Esophagus muscularis mucosa (tissue), 4 donors: ENCODE data around the gene AKAP11. TPM values are rescaled to one million over a fixed set of nuclear protein-coding genes. Genes with fewer than 3 reads are reported as not detected.
"Not testable (repeated sequence)": the region's sequence is repeated elsewhere in the genome, so short reads cannot be mapped to it uniquely, and the experiment has no call there.

ENCODE experiments used
- DNase-seq: peaks from one replicate; pipeline ENCODE4 v3.0.0-alpha.2; 2017; ENCODE audit errors: extremely low spot score
- H3K27ac ChIP-seq, 4 donors: fragments of 200-600 bp; sonication (generic); replicated peaks in 1 of 4; 1 replicate in 3 of 4; 2 replicates in 1 of 4; pipeline ENCODE4 v1.5.1; 2016 to 2019; ENCODE audit warnings: mild to moderate bottlenecking in 1 of 4
- H3K27me3 ChIP-seq, 4 donors: fragments of 200-600 bp; sonication (generic); one replicate each; pipeline versions ENCODE4 v1.5.1 to v1.6.0; 2016 to 2019
- H3K36me3 ChIP-seq, 4 donors: fragments of 200-600 bp; sonication (generic); one replicate each; pipeline ENCODE4 v1.5.1; 2016 to 2019
- H3K4me1 ChIP-seq, 4 donors: fragments of 200-600 bp; sonication (generic); one replicate each; pipeline ENCODE4 v1.5.1; 2016 to 2019
- H3K4me3 ChIP-seq, 4 donors: fragments of 200-600 bp; sonication (generic); 1 replicate in 2 of 4; 2 replicates in 2 of 4; pipeline ENCODE4 v1.5.1; 2016 to 2019; ENCODE audit warnings: mild to moderate bottlenecking in 4 of 4, moderate library complexity in 1 of 4
- H3K9me3 ChIP-seq, 4 donors: fragments of 200-600 bp; sonication (generic); 1 replicate in 3 of 4; 2 replicates in 1 of 4; pipeline ENCODE4 v1.5.1; 2016 to 2019
- EP300 ChIP-seq: sonication (generic); formaldehyde crosslinking; IDR thresholded peaks from one replicate; pipeline ENCODE4 v1.6.1; 2017; ENCODE audit warnings: antibody characterized with exemption
- POLR2A ChIP-seq: fragments of 450-650 bp; IDR thresholded peaks from one replicate; pipeline ENCODE4 v1.6.1; 2017; ENCODE audit warnings: antibody characterized with exemption, moderate library complexity, mild to moderate bottlenecking, low read depth
- POLR2AphosphoS5 ChIP-seq, 2 donors: sonication (generic); formaldehyde crosslinking; IDR thresholded peaks; one replicate each; pipeline ENCODE4 v1.6.1; 2017; ENCODE audit warnings: antibody characterized with exemption in 2 of 2
- WGBS: methylation state at CpG from one replicate; pipeline ENCODE4 v1.1.5; 2018; 5-methylcytosine and 5-hydroxymethylcytosine counted together
- intact Hi-C: fragments of 100-400 bp; cut with DNase I; formaldehyde crosslinking; loops from one replicate; pipeline ENCODE4 v1.15.1; 2023
- total RNA-seq, 4 donors: library from RNA; depleted of rRNA; stranded (reverse); fragments of >200 nt; gene quantifications; one replicate each; pipeline versions ENCODE4 v1.1.0 to v1.2.1, GENCODE V29; 2016
- TF ChIP-seq, protein P1 (sequence below), 3 experiments: fragments of 200-600 bp in 2 of 3; fragments of 450-650 bp in 1 of 3; sonication (generic) in 2 of 3; IDR thresholded peaks; one replicate each; pipeline ENCODE4 v1.5.1; 2017 to 2019; ENCODE audit warnings: antibody characterized with exemption in 3 of 3, mild to moderate bottlenecking in 2 of 3, moderate library complexity in 1 of 3

The AKAP11 gene, protein sequence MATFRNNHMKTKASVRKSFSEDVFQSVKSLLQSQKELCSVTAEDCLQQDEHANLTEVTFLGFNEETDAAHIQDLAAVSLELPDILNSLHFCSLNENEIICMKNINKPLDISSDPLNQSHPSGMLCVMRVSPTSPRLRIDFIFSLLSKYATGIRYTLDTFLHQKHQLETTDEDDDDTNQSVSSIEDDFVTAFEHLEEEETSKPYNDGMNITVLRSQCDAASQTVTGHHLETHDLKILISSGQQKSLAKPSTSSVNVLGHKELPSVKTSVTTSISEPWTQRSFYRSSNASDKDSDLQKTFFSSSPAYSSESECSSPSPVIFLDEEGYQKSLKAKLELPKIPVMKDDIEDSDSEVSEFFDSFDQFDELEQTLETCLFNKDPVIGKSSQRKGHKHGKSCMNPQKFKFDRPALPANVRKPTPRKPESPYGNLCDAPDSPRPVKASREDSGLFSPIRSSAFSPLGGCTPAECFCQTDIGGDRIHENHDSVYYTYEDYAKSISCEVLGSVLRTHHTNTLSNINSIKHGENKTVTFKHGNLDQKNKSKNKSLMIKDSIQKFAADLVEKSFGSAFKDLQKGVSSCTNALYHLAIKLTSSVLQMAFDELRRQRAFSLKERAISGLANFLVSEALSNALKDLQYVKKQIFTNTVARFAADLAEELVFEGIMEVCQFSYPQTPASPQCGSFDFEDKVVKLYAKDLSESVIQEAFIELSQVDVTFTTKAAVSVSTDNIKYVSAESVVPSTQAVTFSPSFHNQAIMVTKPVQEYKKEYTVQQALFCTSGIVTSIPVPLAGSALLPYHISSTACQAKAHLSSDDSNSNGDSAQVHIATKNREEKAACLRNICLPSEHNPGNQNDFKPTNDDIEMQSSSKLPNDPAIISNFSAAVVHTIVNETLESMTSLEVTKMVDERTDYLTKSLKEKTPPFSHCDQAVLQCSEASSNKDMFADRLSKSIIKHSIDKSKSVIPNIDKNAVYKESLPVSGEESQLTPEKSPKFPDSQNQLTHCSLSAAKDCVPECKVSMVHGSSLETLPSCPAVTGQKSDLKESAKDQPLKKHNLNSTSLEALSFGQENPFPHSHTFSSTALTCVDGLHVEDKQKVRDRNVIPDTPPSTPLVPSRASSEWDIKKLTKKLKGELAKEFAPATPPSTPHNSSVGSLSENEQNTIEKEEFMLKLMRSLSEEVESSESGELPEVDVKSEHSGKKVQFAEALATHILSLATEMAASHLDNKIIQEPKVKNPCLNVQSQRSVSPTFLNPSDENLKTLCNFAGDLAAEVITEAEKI (N-terminal part only)
- total RNA-seq = 10 to 100 TPM; 36.1 to 43.4 (median 39.6) TPM

DNA sequence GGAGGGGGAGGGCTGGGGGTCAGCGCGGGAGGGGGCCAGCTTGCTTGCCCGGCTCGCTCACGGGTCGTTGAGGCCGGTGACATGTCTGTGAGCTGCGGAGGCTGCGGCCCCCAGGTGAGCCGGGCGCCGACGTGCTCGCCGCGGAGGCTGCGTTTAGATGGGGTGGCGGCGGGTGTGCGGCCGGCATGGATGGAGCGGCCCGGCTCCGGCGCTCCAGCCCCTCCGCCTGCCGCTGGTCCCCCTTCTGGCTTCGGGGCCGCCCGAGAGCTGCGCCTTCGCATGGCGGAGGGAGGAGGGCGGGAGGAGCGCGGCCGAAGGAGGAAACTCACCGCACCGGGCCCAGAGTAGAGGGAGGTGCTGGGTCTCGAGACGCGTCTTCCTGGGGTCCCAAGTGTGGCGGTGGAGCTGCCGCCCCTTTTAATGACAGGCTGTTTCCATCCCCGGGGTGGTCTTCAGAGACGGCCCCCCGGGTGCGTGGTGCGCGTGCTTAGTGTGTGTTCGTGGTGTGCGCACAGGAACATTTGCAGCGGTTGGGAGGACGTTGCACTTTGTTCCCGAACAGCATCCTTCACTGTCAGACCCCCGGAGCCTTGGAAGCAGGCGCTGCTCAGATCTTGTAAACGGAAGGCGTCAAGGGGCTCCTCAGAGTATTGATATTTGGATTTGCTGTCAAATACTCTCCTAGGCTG lies at the start of gene AKAP11:
TSS of gene AKAP11 (plus strand) at position 38 of the 689 bp plus-strand sequence. CDS start 14,197 bp downstream, outside the sequence.
- intact Hi-C loops = no loop called here
- TF ChIP-seq POLR2A = no peak
- peak in 1 of 2 donors; percentile 48 for TF ChIP-seq POLR2AphosphoS5 (IDR thresholded peaks at IDR 0.05)
- Histone ChIP-seq H3K4me3 (peak within 1 kb of the TSS; percentile 90 to 98 (median 94)), H3K9me3 (no peaks in the 10 kb centered on the region), H3K36me3 (no peaks in the 10 kb centered on the region), H3K27ac (peak within 1 kb of the TSS; percentile 89 to 97 (median 92)), H3K27me3 (no peaks in the 10 kb centered on the region), H3K4me1 (peaks cover 7 to 38% (median 27%) of the 10 kb centered on the region in 4 donors)
- WGBS = 1% methylated on average over 33 of the region's 59 CpGs
- peak; percentile 91 for DNase-seq

DNA sequence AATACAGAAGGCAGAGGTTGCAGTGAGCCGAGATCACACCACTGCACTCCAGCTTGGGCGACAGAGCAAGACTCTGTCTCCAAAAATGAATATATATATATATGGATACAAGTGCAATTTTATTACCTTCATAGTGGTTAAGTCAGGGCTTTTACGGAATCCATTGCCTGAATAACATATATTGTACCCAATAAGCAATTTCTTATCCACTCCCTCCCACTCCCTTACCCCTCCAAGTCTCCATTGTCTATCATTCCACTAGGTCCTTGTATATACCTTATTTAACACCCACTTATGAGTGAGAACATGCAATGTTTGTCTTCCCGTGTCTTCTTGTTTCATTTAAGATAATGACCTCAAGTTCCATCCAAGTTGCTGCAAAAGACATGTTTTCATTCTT lies 48.3 kb upstream of the AKAP11 start:
- H3K36me3 ChIP-seq = peaks cover 10 to 63% (median 34%) of the 10 kb centered on the region in 4 donors
- no peaks in the 10 kb centered on the region for H3K4me1 ChIP-seq
- DNase-seq = no peak
- H3K4me3 ChIP-seq = no peak overlapping the region
- H3K27me3 ChIP-seq = no peaks in the 10 kb centered on the region
- 93% methylated on average over 4 of the region's 4 CpGs for whole genome bisulfite sequencing
- no peaks in the 10 kb centered on the region for H3K9me3 ChIP-seq
- intact Hi-C loops = no loop called here
- TF ChIP-seq, protein P1, sequence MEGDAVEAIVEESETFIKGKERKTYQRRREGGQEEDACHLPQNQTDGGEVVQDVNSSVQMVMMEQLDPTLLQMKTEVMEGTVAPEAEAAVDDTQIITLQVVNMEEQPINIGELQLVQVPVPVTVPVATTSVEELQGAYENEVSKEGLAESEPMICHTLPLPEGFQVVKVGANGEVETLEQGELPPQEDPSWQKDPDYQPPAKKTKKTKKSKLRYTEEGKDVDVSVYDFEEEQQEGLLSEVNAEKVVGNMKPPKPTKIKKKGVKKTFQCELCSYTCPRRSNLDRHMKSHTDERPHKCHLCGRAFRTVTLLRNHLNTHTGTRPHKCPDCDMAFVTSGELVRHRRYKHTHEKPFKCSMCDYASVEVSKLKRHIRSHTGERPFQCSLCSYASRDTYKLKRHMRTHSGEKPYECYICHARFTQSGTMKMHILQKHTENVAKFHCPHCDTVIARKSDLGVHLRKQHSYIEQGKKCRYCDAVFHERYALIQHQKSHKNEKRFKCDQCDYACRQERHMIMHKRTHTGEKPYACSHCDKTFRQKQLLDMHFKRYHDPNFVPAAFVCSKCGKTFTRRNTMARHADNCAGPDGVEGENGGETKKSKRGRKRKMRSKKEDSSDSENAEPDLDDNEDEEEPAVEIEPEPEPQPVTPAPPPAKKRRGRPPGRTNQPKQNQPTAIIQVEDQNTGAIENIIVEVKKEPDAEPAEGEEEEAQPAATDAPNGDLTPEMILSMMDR (IDR thresholded peaks at IDR 0.05) = no peak
- TF ChIP-seq POLR2A = no peak
- TF ChIP-seq EP300 = no peak
- no peak for TF ChIP-seq POLR2AphosphoS5 (IDR thresholded peaks at IDR 0.05)
- H3K27ac ChIP-seq = no peak overlapping the region

DNA sequence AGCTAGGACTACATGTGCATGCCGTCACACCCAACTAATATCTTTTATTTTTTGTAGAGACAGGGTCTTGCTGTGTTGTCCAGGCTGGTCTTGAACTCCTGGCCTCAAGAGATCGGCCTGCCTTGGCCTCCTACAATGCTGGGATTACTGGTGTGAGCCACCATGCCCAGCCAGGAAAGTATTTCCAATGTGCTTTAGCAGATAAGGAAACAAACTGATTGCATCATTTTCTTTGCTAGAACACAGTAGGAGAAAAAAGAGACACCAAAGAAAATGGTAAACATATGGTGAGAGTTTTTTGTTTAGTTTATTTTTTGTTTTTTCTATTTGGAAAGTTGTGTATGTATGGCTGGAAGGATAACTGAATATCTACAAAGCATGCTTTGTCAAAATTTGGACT lies 46.9 kb upstream of the AKAP11 start:
- intact Hi-C loops = no loop called here
- H3K9me3 ChIP-seq = no peaks in the 10 kb centered on the region
- H3K27me3 ChIP-seq = no peaks in the 10 kb centered on the region
- WGBS = 97% methylated on average over 2 of the region's 2 CpGs
- no peak overlapping the region for H3K27ac ChIP-seq
- DNase-seq = no peak
- H3K4me1 ChIP-seq = no peaks in the 10 kb centered on the region
- H3K36me3 ChIP-seq = peaks cover 6 to 63% (median 38%) of the 10 kb centered on the region in 4 donors
- TF ChIP-seq EP300 (no peak), POLR2A (no peak)
- TF ChIP-seq, protein P1 (IDR thresholded peaks at IDR 0.05) = no peak
- H3K4me3 ChIP-seq = no peak overlapping the region

DNA sequence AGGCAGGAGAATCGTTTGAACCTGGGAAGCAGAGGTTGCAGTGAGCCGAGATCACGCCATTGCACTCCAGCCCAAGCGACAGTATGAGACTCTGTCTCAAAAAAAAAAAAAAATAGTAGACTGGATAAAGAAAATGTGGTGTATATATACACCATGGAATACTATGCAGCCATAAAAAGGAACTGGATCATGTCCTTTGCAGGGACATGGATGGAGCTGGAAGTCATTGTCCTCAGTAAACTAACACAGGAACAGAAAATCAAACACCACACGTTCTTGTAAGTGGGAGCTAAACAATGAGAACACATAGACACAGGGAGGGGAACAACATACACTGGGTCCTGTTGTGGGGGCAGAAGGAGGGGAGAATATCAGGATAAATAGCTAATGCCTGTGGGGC lies 45.2 kb upstream of the AKAP11 start:
- H3K4me3 ChIP-seq, H3K9me3 ChIP-seq, H3K4me1 ChIP-seq, DNase-seq, intact Hi-C loops, H3K27me3 ChIP-seq, H3K27ac ChIP-seq: not testable (repeated sequence)
- H3K36me3 ChIP-seq = peaks cover 6 to 50% (median 23%) of the 10 kb centered on the region in 4 donors
- WGBS = 93% methylated on average over 5 of the region's 5 CpGs

DNA sequence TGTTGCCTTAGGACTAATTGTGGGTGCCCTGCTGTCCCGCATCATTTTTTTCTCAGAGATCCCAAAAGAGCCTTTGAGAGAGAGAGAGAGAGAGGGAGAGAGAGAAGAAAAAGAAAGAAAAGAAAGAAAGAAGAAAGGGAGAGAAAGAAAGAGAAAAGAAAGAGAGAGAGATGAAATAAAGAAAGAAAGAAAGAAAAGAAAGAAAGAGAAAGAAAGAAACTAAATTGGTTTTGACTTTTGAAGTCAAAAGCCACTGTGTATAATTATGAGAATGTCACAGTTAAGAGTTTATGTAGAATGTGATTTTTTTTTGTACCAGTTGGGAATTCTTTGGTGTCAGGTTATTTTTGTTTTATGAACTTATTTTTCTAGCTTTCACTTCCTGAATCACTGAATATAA lies 43.4 kb upstream of the AKAP11 start:
- Histone ChIP-seq H3K9me3 (no peaks in the 10 kb centered on the region), H3K27ac (no peak overlapping the region), H3K4me1 (no peaks in the 10 kb centered on the region), H3K36me3 (peaks cover 6 to 43% (median 20%) of the 10 kb centered on the region in 4 donors), H3K27me3 (no peaks in the 10 kb centered on the region), H3K4me3 (no peak overlapping the region)
- DNase-seq = no peak
- TF ChIP-seq POLR2A = no peak
- intact Hi-C loops = no loop called here
- 100% methylated on average over 1 of the region's 1 CpG for WGBS
